ENCODE results near the gene TICAM2. TPM values are rescaled to one million over a fixed set of nuclear protein-coding genes. Genes with fewer than 3 reads are reported as not detected.

The TICAM2 gene
- polyA plus RNA-seq, 1 donor (not counting 4 experiments of a cell fraction or from before 2014, with no cell fraction given) = not detected

GRCh38 chr5:115616472-115616871 is 14.2 kb upstream of the TICAM2 start:
- no peaks in the 10 kb centered on the region for H4K20me1 ChIP-seq (ENCODE audit: control insufficient read depth, extremely low read depth, insufficient read depth, low read length)
- H3K79me2 ChIP-seq (ENCODE audit: control insufficient read depth, insufficient read depth, low read length) = peaks cover 34% of the 10 kb centered on the region
- FAIRE-seq = no peak

GRCh38 chr5:115611873-115612272 is 9.6 kb upstream of the TICAM2 start:
- H3K27ac ChIP-seq (ENCODE audit: control insufficient read depth, insufficient read depth, low read length) = no peak overlapping the region
- H3K4me3 ChIP-seq (ENCODE audit: control insufficient read depth in 2 of 3, extremely low read depth in 1 of 3, insufficient read depth in 2 of 3, low read depth in 1 of 3, low read length in 3 of 3) = no peak overlapping the region
- TF ChIP-seq CTCF (optimal IDR thresholded peaks at IDR 0.05 in 1 of 3, IDR thresholded peaks at IDR 0.05 in 1 of 3, conservative IDR thresholded peaks at IDR 0.05 in 1 of 3; ENCODE audit: extremely low read depth in 1 of 3, insufficient read depth in 2 of 3, low read length in 3 of 3) = no peak
- no peak for TF ChIP-seq EZH2 (IDR thresholded peaks at IDR 0.05; ENCODE audit: low read length)
- H3K4me2 ChIP-seq (ENCODE audit: control insufficient read depth, extremely low read depth, insufficient read depth, low read depth, low read length) = no peak overlapping the region
- no peak overlapping the region for H3K9ac ChIP-seq (ENCODE audit: control insufficient read depth, extremely low read depth, insufficient read depth, low read length)
- dilution Hi-C loops (cut with MboI; ENCODE audit: extremely low pct_ligation_motif_present, low sequenced_read_pairs) = no loop called here
- peaks cover 12% of the 10 kb centered on the region for H3K79me2 ChIP-seq (ENCODE audit: control insufficient read depth, insufficient read depth, low read length)
- H3K36me3 ChIP-seq (ENCODE audit: control insufficient read depth in 2 of 2, extremely low read depth in 1 of 2, insufficient read depth in 2 of 2, low read length in 2 of 2) = peaks cover 5 to 12% of the 10 kb centered on the region in 2 experiments
- FAIRE-seq (no peak), DNase-seq (ENCODE audit: low read depth, low spot score) (no peak)
- no peaks in the 10 kb centered on the region for H3K4me1 ChIP-seq (ENCODE audit: control insufficient read depth, extremely low read depth, insufficient read depth, low read length)
- H3K9me3 ChIP-seq (ENCODE audit: control insufficient read depth, low read depth, low read length) = no peaks in the 10 kb centered on the region
- H2AFZ ChIP-seq (ENCODE audit: control insufficient read depth, low read length) = no peak overlapping the region
- no peaks in the 10 kb centered on the region for H3K27me3 ChIP-seq (ENCODE audit: control insufficient read depth, extremely low read depth, insufficient read depth, low read length)
- no peaks in the 10 kb centered on the region for H3K9me1 ChIP-seq (ENCODE audit: control insufficient read depth, extremely low read depth, insufficient read depth, low read length)
- no peaks in the 10 kb centered on the region for H4K20me1 ChIP-seq (ENCODE audit: control insufficient read depth, extremely low read depth, insufficient read depth, low read length)

More at GRCh38 chr5:115616472-115616871, 14.2 kb upstream of the TICAM2 start:
- no peak for TF ChIP-seq CTCF (optimal IDR thresholded peaks at IDR 0.05 in 1 of 3, IDR thresholded peaks at IDR 0.05 in 1 of 3, conservative IDR thresholded peaks at IDR 0.05 in 1 of 3; ENCODE audit: extremely low read depth in 1 of 3, insufficient read depth in 2 of 3, low read length in 3 of 3)
- Histone ChIP-seq H3K9me1 (ENCODE audit: control insufficient read depth, extremely low read depth, insufficient read depth, low read length) (no peaks in the 10 kb centered on the region), H3K4me1 (ENCODE audit: control insufficient read depth, extremely low read depth, insufficient read depth, low read length) (no peaks in the 10 kb centered on the region), H3K36me3 (ENCODE audit: control insufficient read depth in 2 of 2, extremely low read depth in 1 of 2, insufficient read depth in 2 of 2, low read length in 2 of 2) (peaks cover 10 to 32% of the 10 kb centered on the region in 2 experiments), H2AFZ (ENCODE audit: control insufficient read depth, low read length) (no peak overlapping the region), H3K27me3 (ENCODE audit: control insufficient read depth, extremely low read depth, insufficient read depth, low read length) (no peaks in the 10 kb centered on the region), H3K4me2 (ENCODE audit: control insufficient read depth, extremely low read depth, insufficient read depth, low read depth, low read length) (no peak overlapping the region), H3K4me3 (ENCODE audit: control insufficient read depth in 2 of 3, extremely low read depth in 1 of 3, insufficient read depth in 2 of 3, low read depth in 1 of 3, low read length in 3 of 3) (no peak overlapping the region), H3K9ac (ENCODE audit: control insufficient read depth, extremely low read depth, insufficient read depth, low read length) (no peak overlapping the region), H3K27ac (ENCODE audit: control insufficient read depth, insufficient read depth, low read length) (no peak overlapping the region), H3K9me3 (ENCODE audit: control insufficient read depth, low read depth, low read length) (no peaks in the 10 kb centered on the region)
- DNase-seq (ENCODE audit: low read depth, low spot score) = no peak
- dilution Hi-C loops (cut with MboI; ENCODE audit: extremely low pct_ligation_motif_present, low sequenced_read_pairs) = no loop called here

All from keratinocyte (primary cell).